Esophagus (tissue), 2 donors: ENCODE measurements around the gene AKAP9. TPM values are rescaled to one million over a fixed set of nuclear protein-coding genes. Genes with fewer than 3 reads are reported as not detected.
"Not testable (repeated sequence)": the region's sequence is repeated elsewhere in the genome, so short reads cannot be mapped to it uniquely, and the experiment has no call there.

Source experiments
- H3K27ac ChIP-seq, 2 donors: one replicate each; pipeline ENCODE4 v1.5.1; 2013; ENCODE audit warnings: low read depth in 2 of 2, mild to moderate bottlenecking in 2 of 2, inconsistent platforms in 1 of 2, low read length in 1 of 2, moderate library complexity in 1 of 2
- H3K27me3 ChIP-seq, 2 donors: one replicate each; pipeline ENCODE4 v1.6.1; 2013; ENCODE audit warnings: low read length in 2 of 2, control low read depth in 1 of 2, mild to moderate bottlenecking in 1 of 2; ENCODE audit not compliant: insufficient read depth in 2 of 2, control insufficient read depth in 1 of 2
- H3K36me3 ChIP-seq, 2 donors: one replicate each; pipeline ENCODE4 v1.6.1; 2013; ENCODE audit warnings: low read length in 1 of 2; ENCODE audit not compliant: control insufficient read depth in 2 of 2, insufficient read depth in 2 of 2
- H3K4me1 ChIP-seq, 2 donors: one replicate each; pipeline ENCODE4 v1.6.1; 2013; ENCODE audit warnings: low read length in 1 of 2; ENCODE audit not compliant: control insufficient read depth in 2 of 2, insufficient read depth in 2 of 2
- H3K4me3 ChIP-seq, 2 donors: one replicate each; pipeline ENCODE4 v1.5.1; 2013; ENCODE audit warnings: low read length in 2 of 2, mild to moderate bottlenecking in 2 of 2, low read depth in 1 of 2, moderate library complexity in 1 of 2
- H3K9me3 ChIP-seq, 2 donors: one replicate each; pipeline ENCODE4 v1.6.1; 2013; ENCODE audit warnings: mild to moderate bottlenecking in 2 of 2, low read depth in 1 of 2, low read length in 1 of 2, moderate library complexity in 1 of 2; ENCODE audit not compliant: control insufficient read depth in 2 of 2, insufficient read depth in 1 of 2
- WGBS, 2 donors: extraction: QIAGEN DNeasy Blood & Tissue Kit; methylation state at CpG; one replicate each; pipeline ENCODE4 v1.1.7; 2013; 5-methylcytosine and 5-hydroxymethylcytosine counted together
- polyA plus RNA-seq, 2 donors: library from polyadenylated mRNA; stranded (reverse); fragments of 200-250 nt; gene quantifications; one replicate each; pipeline ENCODE4 v1.2.3, GENCODE V29; 2013
- donor health status: healthy with polysubstance abuse.
- donor health status: Bipolar disorder and iron deficiency.

The AKAP9 gene
- polyA plus RNA-seq, 2 donors = 15.8 to 16.7 TPM

DNA sequence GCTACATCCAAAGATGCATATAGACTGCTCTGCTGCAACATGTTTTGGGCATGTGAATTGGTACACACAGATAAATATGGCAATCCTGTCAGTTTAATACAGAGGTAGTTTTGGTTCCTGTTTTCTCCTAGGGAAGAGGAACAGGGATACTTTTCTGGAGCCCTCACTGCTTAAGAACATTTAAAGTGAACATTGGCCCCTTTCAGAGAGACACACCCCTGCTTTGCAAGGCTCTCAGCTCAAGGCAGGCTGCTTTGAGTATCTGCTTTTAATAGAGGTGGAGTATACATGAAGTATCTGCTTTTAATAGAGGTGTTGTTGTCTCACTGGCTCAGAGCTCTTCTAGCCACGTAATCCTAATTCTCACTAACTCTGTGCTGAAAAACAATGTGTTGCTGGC, 154.7 kb downstream of the AKAP9 start:
- peaks cover 0 to 14% of the 10 kb centered on the region in 2 donors for H3K36me3 ChIP-seq
- no peak overlapping the region for H3K27ac ChIP-seq
- 76 to 91% methylated on average over 1 of the region's 1 CpG for WGBS, 2 donors
- H3K4me1 ChIP-seq = no peaks in the 10 kb centered on the region
- H3K9me3 ChIP-seq = no peaks in the 10 kb centered on the region
- no peak overlapping the region for H3K4me3 ChIP-seq
- no peaks in the 10 kb centered on the region for H3K27me3 ChIP-seq

DNA sequence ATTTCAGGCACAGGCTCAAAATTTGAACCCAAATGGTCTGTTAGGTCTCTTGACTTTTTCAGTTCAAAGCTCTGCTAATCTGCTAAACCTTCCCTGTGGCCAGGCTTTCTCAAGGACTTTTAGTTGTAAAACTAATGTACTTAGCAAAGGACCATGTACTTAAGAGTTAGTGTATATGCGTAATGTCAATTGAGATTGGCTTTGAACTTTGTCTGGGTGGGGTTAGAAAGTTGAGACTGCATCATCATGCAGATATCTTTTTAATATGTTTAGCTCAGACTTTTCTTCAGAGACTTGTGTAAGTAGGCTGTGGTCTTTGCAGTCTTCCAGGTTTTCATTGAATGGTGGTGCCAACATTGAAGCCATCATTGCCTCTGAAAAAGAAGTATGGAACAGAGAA, 159.9 kb downstream of the AKAP9 start:
- Histone ChIP-seq H3K27ac (no peak overlapping the region), H3K4me1 (no peaks in the 10 kb centered on the region), H3K4me3 (no peak overlapping the region), H3K27me3 (no peaks in the 10 kb centered on the region), H3K9me3 (no peaks in the 10 kb centered on the region), H3K36me3 (peaks cover 0 to 16% of the 10 kb centered on the region in 2 donors)
- WGBS, 2 donors = 94 to 99% methylated on average over 1 of the region's 1 CpG

DNA sequence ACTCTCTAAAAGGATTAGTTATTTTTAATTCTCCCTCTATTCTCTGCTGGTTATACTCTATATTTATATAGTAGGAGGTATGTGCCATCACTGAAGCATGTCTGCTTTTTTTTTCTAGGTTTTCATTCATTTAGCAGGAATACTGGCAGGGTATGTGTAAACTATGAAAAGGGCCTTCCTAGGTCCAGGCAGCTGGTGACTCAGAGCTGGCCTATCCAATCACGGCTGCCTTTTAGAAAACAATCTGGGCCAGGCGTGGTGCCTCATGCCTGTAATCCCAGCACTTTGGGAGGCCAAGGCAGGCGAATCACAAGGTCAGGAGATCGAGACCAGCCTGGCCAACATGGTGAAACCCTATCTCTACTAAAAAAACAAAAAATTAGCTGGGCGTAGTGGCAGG, 162.2 kb downstream of the AKAP9 start:
- WGBS, 2 donors = 91 to 95% methylated on average over 5 of the region's 5 CpGs
- H3K4me1 ChIP-seq, H3K36me3 ChIP-seq, H3K27me3 ChIP-seq, H3K27ac ChIP-seq, H3K9me3 ChIP-seq, H3K4me3 ChIP-seq: not testable (repeated sequence)

DNA sequence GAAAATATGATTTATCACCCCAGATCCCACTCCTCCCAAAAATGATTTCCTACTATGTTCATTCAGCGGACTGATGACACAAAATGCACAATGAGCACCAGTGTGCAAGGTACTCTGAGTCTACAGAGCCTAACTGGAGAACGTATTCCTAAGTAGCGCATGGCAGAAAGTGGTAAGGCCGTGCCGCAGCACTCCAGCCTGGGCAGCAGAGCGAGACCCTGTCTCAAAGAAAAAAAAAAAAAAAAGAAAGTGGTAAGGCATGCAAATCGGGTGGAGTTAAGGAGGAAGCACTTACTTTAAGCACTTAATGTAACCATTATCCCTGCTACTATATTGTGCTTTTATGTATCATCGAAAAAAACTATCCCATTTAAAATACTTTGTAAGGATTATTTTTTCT, 168.2 kb downstream of the AKAP9 start:
- H3K36me3 ChIP-seq = peaks cover 0 to 2% of the 10 kb centered on the region in 2 donors
- H3K9me3 ChIP-seq = no peaks in the 10 kb centered on the region
- H3K4me1 ChIP-seq = no peaks in the 10 kb centered on the region
- H3K4me3 ChIP-seq = no peak overlapping the region
- H3K27me3 ChIP-seq = no peaks in the 10 kb centered on the region
- WGBS, 2 donors = 91 to 93% methylated on average over 8 of the region's 8 CpGs
- no peak overlapping the region for H3K27ac ChIP-seq

DNA sequence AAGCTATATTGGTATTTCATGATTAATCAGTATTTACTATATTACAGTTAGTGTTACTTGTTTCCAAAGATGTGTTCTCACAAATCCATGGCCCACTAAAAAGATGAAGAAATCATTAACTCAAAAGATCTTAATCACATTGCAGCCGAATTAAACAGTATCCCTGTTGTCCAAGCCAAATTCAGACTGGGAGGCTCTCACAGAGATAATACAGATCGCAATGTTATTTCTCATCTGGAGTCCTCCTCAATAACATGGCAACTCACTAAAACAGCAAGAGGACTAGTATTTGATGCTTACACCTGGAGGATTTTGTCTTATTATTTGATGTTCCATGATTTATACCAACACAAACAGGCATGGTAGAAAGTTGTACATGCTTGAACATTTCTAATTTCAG, 170.2 kb downstream of the AKAP9 start:
- Histone ChIP-seq H3K27ac (no peak overlapping the region), H3K36me3 (peaks cover 0 to 3% of the 10 kb centered on the region in 2 donors), H3K9me3 (no peaks in the 10 kb centered on the region), H3K27me3 (no peaks in the 10 kb centered on the region), H3K4me3 (no peak overlapping the region), H3K4me1 (no peaks in the 10 kb centered on the region)
- WGBS, 2 donors = 89 to 90% methylated on average over 2 of the region's 2 CpGs

DNA sequence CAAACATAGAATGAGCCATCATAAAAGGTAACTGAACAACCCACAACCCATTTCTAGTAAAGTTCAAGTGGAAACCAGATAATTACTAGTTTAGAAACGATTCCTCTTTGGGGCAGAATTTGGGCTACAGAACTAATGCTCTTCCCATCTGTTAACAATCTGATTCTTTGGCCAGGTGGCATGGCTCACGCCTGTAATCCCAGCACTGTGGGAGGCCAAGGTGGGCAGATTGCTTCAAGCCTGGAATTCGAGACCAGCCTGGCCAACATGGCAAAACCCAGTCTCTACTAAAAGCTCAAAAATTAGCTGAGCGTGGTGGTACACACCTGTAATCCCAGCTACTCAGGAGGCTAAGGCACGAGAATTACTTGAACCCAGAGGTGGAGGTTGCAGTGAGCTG, 175.2 kb downstream of the AKAP9 start:
- no peaks in the 10 kb centered on the region for H3K27me3 ChIP-seq
- no peak overlapping the region for H3K27ac ChIP-seq
- peaks cover 0 to 3% of the 10 kb centered on the region in 2 donors for H3K36me3 ChIP-seq
- WGBS, 2 donors = 95 to 97% methylated on average over 5 of the region's 5 CpGs
- no peaks in the 10 kb centered on the region for H3K9me3 ChIP-seq
- H3K4me3 ChIP-seq = no peak overlapping the region
- no peaks in the 10 kb centered on the region for H3K4me1 ChIP-seq

DNA sequence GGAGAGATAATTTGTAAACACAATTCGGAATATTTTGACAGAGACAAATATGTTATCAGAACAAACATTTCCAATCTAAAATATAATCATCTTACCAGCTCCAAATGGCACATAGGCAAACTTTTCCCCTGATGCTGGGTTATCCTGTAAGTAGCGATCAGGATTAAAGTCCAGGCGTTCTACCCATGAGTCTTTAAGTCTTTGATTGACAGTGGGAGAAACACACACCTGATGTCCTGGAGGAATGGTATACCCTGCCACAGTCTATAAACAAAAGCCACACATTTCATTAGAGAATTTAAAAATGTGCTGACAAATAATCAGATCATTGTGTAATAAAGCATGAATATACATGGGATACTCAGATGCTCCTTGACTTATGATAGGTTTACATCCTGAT, 176.3 kb downstream of the AKAP9 start:
- Histone ChIP-seq H3K36me3 (peaks cover 0 to 3% of the 10 kb centered on the region in 2 donors), H3K27me3 (no peaks in the 10 kb centered on the region), H3K27ac (no peak overlapping the region), H3K4me3 (no peak overlapping the region), H3K4me1 (no peaks in the 10 kb centered on the region), H3K9me3 (no peaks in the 10 kb centered on the region)
- 81 to 92% methylated on average over 3 of the region's 3 CpGs for WGBS, 2 donors

DNA sequence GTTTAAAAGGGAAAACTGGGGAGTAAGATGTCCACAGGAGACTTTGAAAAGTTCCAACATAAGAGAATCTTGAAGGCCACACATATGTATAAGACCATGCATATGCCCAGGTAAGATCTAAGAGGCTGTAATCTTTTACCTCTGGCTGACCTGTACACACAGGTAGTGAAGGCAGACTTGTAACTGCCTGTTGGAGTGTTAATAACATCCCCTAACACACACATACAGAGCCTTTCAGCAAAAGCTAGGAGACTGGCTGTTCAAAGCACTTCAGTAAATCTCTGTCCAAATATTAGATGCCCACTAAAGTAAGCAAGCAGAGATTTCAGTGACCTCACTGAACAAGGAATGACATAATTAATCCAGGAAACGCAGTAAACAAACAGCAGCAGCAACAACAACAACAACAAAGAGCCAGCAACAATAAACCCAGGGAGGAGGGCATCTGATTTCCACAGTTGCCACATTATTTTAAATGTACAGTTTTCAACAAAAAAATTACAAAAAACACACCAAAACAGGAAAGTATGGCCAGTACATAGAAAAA, 178.6 kb downstream of the AKAP9 start:
- 84 to 85% methylated on average over 1 of the region's 1 CpG for WGBS, 2 donors
- no peaks in the 10 kb centered on the region for H3K9me3 ChIP-seq
- no peak overlapping the region for H3K27ac ChIP-seq
- H3K4me1 ChIP-seq = no peaks in the 10 kb centered on the region
- peaks cover 0 to 3% of the 10 kb centered on the region in 2 donors for H3K36me3 ChIP-seq
- H3K27me3 ChIP-seq = no peaks in the 10 kb centered on the region
- no peak overlapping the region for H3K4me3 ChIP-seq

DNA sequence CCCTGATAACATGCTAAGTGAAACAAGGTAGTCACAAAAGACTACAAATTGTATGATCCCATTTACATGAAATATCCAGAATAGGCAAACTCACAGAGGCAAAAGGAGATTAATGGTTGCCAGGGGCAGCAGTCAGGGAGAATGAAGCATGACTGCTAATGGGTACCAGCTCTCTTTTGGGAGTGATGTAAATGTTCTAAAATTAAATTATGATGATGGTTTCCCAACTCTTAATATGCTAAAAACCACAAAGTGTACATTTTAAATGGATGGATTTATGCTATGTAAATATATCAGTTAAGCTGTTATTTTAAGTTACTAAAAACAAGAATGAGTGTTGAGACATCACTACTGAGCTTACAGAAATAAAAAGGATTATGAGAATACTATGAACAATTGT, 181.0 kb downstream of the AKAP9 start:
- Histone ChIP-seq H3K27ac (no peak overlapping the region), H3K36me3 (peaks cover 0 to 2% of the 10 kb centered on the region in 2 donors), H3K27me3 (no peaks in the 10 kb centered on the region), H3K4me3 (no peak overlapping the region), H3K9me3 (no peaks in the 10 kb centered on the region), H3K4me1 (no peaks in the 10 kb centered on the region)

DNA sequence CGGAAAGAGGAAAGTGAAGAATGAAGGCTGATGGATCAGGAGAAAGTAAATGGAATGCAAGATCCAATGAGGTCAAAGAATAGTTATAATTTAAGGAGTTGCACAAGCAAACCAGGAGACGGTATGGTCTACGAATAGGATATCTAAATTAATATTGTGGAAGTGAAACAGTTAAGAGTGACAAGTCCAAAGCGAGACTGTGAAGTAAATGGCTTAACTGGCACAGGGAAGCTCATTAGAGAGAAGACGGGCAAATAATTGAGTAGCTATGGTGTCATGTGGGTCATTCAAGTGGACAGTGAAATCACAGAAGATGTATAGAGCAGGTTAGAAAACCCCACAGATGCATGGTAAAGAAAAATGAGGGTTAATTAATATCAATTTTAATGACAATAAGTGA, 190.4 kb downstream of the AKAP9 start:
- no peak overlapping the region for H3K4me3 ChIP-seq
- H3K9me3 ChIP-seq = no peaks in the 10 kb centered on the region
- H3K27me3 ChIP-seq = no peaks in the 10 kb centered on the region
- H3K4me1 ChIP-seq = no peaks in the 10 kb centered on the region
- WGBS, 2 donors = 89 to 95% methylated on average over 5 of the region's 5 CpGs
- H3K27ac ChIP-seq = no peak overlapping the region
- peaks cover 0 to 7% of the 10 kb centered on the region in 2 donors for H3K36me3 ChIP-seq
